Measurements from ENCODE around the gene DUS3L.

The DUS3L gene

DNA sequence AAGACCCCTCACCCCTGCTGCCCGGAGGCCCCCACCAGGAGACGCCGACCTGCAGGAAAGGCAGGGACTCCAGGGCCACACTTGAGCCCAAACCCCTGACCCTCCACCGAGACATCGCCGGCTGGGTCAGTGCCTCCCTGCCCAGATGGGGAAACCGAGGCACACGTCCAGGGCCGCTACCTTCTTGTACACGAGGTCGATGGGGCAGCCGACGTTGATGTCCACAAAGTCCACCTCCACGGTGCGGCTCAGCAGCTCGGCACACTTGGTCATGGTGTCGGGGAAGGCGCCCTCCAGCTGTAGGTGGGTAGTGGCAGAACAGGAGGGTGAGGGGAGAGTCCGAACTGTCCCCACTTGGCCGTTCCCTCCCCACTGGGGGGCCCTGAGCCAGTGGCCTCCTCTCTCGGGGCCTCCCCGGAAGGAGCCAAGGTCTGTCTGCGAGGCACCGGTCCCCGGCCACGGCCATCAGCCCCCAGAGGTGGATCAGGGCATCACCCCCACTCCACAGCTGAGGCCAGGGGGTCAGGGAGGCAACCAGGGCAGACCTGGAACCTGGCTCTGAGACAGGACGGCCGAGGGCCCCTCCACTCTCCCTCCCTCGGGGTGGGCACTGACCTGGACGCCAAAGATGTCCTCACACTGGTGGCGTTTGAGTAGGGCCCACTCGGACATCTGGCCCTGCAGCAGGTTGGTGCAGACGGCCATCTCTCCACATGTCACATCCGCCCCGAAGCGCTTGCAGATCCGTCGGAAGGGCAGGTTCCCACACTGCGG, 3.4 kb downstream of the DUS3L start (continued):
- TF ChIP-seq, protein P1, sequence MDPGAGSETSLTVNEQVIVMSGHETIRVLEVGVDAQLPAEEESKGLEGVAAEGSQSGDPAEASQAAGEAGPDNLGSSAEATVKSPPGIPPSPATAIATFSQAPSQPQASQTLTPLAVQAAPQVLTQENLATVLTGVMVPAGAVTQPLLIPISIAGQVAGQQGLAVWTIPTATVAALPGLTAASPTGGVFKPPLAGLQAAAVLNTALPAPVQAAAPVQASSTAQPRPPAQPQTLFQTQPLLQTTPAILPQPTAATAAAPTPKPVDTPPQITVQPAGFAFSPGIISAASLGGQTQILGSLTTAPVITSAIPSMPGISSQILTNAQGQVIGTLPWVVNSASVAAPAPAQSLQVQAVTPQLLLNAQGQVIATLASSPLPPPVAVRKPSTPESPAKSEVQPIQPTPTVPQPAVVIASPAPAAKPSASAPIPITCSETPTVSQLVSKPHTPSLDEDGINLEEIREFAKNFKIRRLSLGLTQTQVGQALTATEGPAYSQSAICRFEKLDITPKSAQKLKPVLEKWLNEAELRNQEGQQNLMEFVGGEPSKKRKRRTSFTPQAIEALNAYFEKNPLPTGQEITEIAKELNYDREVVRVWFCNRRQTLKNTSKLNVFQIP (CRISPR knock-in tag; IDR thresholded peaks at IDR 0.05; ENCODE audit: borderline replicate concordance, low read depth) = no peak

DNA sequence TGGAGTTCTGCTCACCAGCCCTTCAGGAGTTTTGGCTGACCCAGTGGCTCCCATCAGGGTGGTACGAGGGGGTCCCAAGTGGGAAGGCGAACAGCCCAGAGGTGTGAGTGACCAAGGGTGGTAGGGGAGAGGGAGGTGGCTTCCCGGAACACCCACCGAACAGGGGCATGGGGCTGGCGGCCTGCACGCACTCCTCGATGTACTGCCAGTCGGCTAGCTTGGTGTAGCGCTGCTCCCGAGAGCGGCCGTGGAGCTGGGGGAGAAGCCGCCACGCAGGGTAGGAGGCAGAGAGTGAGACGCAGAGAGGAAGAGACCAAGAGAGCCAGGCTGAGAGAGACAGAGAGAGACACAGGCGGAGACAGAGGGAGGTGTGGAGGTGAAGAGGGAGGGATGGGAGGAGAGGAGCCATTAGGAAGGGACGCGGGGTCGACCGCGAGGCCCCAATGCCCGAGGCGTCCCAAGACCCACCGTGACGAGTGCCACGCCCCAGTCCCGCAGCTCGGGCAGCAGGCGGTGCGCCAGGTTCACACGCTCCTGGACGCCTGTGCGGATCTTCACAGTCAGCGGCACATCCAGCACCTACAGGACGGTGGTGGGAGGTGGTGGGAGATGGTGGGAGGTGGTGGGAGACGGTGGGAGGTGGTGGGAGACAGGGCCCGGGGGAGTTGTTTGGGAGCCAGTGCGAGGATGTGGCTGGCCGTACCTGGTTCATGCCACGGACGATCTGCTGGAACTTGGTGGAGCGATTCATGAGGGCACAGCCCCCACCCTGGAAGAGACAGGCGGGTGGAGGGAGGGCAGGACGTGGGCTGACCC, 4.2 kb downstream of the DUS3L start:
- no peak for ATAC-seq
- no peak for TF ChIP-seq ESRRG (CRISPR knock-in tag; IDR thresholded peaks at IDR 0.05)
- TF ChIP-seq, protein P2, sequence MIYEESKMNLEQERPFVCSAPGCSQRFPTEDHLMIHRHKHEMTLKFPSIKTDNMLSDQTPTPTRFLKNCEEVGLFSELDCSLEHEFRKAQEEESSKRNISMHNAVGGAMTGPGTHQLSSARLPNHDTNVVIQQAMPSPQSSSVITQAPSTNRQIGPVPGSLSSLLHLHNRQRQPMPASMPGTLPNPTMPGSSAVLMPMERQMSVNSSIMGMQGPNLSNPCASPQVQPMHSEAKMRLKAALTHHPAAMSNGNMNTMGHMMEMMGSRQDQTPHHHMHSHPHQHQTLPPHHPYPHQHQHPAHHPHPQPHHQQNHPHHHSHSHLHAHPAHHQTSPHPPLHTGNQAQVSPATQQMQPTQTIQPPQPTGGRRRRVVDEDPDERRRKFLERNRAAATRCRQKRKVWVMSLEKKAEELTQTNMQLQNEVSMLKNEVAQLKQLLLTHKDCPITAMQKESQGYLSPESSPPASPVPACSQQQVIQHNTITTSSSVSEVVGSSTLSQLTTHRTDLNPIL (CRISPR knock-in tag; IDR thresholded peaks at IDR 0.05; ENCODE audit: low read depth) = no peak
- TF ChIP-seq, protein P3, sequence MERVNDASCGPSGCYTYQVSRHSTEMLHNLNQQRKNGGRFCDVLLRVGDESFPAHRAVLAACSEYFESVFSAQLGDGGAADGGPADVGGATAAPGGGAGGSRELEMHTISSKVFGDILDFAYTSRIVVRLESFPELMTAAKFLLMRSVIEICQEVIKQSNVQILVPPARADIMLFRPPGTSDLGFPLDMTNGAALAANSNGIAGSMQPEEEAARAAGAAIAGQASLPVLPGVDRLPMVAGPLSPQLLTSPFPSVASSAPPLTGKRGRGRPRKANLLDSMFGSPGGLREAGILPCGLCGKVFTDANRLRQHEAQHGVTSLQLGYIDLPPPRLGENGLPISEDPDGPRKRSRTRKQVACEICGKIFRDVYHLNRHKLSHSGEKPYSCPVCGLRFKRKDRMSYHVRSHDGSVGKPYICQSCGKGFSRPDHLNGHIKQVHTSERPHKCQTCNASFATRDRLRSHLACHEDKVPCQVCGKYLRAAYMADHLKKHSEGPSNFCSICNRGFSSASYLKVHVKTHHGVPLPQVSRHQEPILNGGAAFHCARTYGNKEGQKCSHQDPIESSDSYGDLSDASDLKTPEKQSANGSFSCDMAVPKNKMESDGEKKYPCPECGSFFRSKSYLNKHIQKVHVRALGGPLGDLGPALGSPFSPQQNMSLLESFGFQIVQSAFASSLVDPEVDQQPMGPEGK (CRISPR knock-in tag; IDR thresholded peaks at IDR 0.05; ENCODE audit: borderline replicate concordance) = no peak

DNA sequence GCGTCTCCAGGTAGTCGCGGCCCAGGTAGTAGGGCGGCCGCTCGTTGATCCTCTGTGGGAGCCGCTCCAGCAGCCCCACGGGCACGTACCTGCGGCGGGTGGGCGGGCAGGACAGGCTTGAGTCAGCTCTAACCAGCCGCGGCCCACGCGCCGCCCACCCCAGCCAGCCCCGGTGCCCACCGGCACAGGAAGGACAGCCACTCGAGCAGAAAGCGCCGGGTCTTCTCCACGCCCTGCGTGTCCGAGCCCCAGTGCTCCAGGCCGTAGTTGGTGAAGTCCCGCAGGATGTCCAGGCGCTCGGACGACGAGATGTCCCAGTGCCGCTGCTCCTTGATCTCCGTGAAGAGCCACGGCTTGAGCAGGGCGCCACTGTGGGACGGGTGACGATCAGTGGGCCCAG, 5.5 kb downstream of the DUS3L start:
- no peak for ATAC-seq
- TF ChIP-seq ZC3H10 (CRISPR knock-in tag; IDR thresholded peaks at IDR 0.05) (no peak), PPARA (CRISPR knock-in tag; IDR thresholded peaks at IDR 0.05; ENCODE audit: borderline replicate concordance) (no peak), ZNF565 (CRISPR knock-in tag; conservative IDR thresholded peaks at IDR 0.05; ENCODE audit: low read depth) (no peak), TCF4 (CRISPR knock-in tag; IDR thresholded peaks at IDR 0.05; ENCODE audit: borderline replicate concordance) (no peak), ZFP30 (CRISPR knock-in tag; IDR thresholded peaks at IDR 0.05) (no peak), CSDC2 (CRISPR knock-in tag; IDR thresholded peaks at IDR 0.05) (no peak), ZNF70 (CRISPR knock-in tag; IDR thresholded peaks at IDR 0.05) (no peak), ZNF8 (CRISPR knock-in tag; IDR thresholded peaks at IDR 0.05) (no peak), GLIS3 (CRISPR knock-in tag; IDR thresholded peaks at IDR 0.05) (no peak), ARNTL (CRISPR knock-in tag; IDR thresholded peaks at IDR 0.05; ENCODE audit: borderline replicate concordance, low read depth) (no peak), SNAI2 (CRISPR knock-in tag; IDR thresholded peaks at IDR 0.05) (no peak), ESRRG (CRISPR knock-in tag; IDR thresholded peaks at IDR 0.05) (no peak), ISL1 (CRISPR knock-in tag; IDR thresholded peaks at IDR 0.05) (no peak), RARB (CRISPR knock-in tag; IDR thresholded peaks at IDR 0.05) (no peak)
- TF ChIP-seq, protein P3 (CRISPR knock-in tag; IDR thresholded peaks at IDR 0.05; ENCODE audit: borderline replicate concordance) = no peak
- TF ChIP-seq, protein P4, sequence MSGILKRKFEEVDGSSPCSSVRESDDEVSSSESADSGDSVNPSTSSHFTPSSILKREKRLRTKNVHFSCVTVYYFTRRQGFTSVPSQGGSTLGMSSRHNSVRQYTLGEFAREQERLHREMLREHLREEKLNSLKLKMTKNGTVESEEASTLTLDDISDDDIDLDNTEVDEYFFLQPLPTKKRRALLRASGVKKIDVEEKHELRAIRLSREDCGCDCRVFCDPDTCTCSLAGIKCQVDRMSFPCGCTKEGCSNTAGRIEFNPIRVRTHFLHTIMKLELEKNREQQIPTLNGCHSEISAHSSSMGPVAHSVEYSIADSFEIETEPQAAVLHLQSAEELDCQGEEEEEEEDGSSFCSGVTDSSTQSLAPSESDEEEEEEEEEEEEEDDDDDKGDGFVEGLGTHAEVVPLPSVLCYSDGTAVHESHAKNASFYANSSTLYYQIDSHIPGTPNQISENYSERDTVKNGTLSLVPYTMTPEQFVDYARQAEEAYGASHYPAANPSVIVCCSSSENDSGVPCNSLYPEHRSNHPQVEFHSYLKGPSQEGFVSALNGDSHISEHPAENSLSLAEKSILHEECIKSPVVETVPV (CRISPR knock-in tag; IDR thresholded peaks at IDR 0.05) = no peak

DNA sequence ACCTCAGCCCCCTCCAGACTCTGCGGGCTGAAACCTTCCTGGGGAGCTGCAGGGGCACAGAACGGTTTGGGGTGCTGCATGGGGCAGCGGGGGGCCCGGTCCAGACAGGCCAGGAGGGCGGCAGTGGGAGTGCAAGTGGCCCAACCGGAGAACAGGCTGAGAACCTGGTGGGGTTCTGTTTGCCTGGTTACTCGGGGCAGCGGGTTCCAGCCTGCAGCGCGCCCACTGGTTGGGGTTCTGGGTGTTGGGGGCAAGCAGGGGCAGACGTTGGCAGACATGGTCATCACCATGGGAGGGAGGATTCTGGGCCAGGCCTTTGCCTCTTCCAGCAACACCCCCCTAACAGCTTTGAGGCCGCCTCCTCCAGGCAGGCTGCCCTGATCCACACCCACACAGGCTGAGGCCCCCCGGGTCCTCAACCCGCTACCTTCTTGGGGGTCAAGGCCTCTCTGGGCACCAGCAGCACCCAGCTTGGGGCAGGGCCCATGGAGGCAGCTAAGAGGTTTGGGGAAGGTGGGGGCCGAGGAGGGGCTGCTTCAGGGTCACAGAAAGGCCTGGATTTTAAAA, 6.3 kb downstream of the DUS3L start, which contains the start of gene PRR22:
Gene PRR22 (minus strand): TSS at position 166 of the 567 bp plus-strand sequence. CDS start 86 bp downstream, at position 80.
- ATAC-seq = no peak
- TF ChIP-seq ZNF8 (CRISPR knock-in tag; IDR thresholded peaks at IDR 0.05) = no peak
- no peak for TF ChIP-seq TCF4 (CRISPR knock-in tag; IDR thresholded peaks at IDR 0.05; ENCODE audit: borderline replicate concordance)
- TF ChIP-seq ZC3H10 (CRISPR knock-in tag; IDR thresholded peaks at IDR 0.05) = no peak
- TF ChIP-seq, protein P1 (CRISPR knock-in tag; IDR thresholded peaks at IDR 0.05; ENCODE audit: borderline replicate concordance, low read depth) = no peak
- no peak for TF ChIP-seq ZFP30 (CRISPR knock-in tag; IDR thresholded peaks at IDR 0.05)
- TF ChIP-seq CSDC2 (CRISPR knock-in tag; IDR thresholded peaks at IDR 0.05) = no peak
- TF ChIP-seq ZNF70 (CRISPR knock-in tag; IDR thresholded peaks at IDR 0.05) = no peak
- no peak for TF ChIP-seq TOX (CRISPR knock-in tag; IDR thresholded peaks at IDR 0.05; ENCODE audit: borderline replicate concordance)
- TF ChIP-seq GLIS3 (CRISPR knock-in tag; IDR thresholded peaks at IDR 0.05) = no peak
- no peak for TF ChIP-seq ISL1 (CRISPR knock-in tag; IDR thresholded peaks at IDR 0.05)
- TF ChIP-seq SNAI2 (CRISPR knock-in tag; IDR thresholded peaks at IDR 0.05) = no peak
- no peak for TF ChIP-seq BACH2 (CRISPR knock-in tag; IDR thresholded peaks at IDR 0.05; ENCODE audit: borderline replicate concordance)
- TF ChIP-seq, protein P2 (CRISPR knock-in tag; IDR thresholded peaks at IDR 0.05; ENCODE audit: low read depth) = no peak
- no peak for TF ChIP-seq ARNTL (CRISPR knock-in tag; IDR thresholded peaks at IDR 0.05; ENCODE audit: borderline replicate concordance, low read depth)
- TF ChIP-seq ESRRG (CRISPR knock-in tag; IDR thresholded peaks at IDR 0.05) = no peak
- TF ChIP-seq OSR1 (CRISPR knock-in tag; IDR thresholded peaks at IDR 0.05) = no peak
- TF ChIP-seq ZNF565 (CRISPR knock-in tag; conservative IDR thresholded peaks at IDR 0.05; ENCODE audit: low read depth) = no peak
